Stimulated activated CD4-positive, alpha-beta T cell treated with anti-CD3 and anti-CD28 coated beads, Interleukin-2, amount 100 ng/mL, for 4 hours (primary cell): ENCODE data around the gene COL4A1.

Source experiments
- DNase-seq: peaks from one replicate; pipeline ENCODE4 v3.0.0-alpha.2; 2020; ENCODE audit warnings: low read depth

COL4A1 gene

GRCh38 chr13:110291286-110291685 is 15.7 kb downstream of the COL4A1 start:
- no peak for DNase-seq

DNA sequence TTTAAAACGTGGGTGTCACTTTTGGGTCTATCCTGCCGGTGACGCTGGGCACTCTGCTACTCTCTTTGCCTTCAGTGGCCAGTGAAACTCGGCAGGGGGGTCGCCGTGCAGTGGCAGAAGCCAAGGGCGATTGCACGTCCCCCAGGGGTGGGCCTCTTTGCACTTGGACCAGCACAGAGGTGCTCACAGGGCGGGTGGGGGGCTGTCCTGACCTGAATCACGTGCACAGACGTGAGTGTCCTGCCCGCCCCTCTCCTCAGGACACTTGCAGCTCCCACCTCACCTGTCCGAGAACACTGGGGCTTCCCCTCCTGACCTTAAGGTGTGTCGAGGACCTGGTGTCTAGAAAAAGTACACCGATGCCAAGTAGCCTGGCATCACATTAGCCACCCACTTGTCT is 16.1 kb downstream of the COL4A1 start:
- DNase-seq, result no peak

DNA sequence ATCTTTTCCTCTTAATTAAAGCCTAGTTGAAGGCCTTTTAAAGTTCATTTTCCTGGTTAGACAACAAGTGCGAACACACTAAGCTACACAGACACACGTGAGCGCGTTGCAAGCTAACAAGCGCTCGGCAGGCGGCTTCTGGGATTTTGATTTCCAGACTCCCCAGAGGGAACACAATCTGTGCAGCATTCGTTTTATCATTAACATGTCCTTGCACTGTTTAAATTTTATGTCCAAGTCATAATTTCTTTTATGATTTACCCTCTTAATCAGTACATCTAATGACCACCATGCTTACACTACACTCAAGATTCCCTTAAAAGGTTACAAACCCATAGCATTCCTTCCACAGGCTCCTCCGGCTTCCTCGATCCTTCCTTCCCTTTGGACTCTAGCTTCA is 16.8 kb downstream of the COL4A1 start:
- no peak for DNase-seq

- DNase-seq, result no peak
Observed at GRCh38 chr13:110289661-110290060, 17.3 kb downstream of the COL4A1 start.

GRCh38 chr13:110289174-110289573 is 17.8 kb downstream of the COL4A1 start:
- no peak for DNase-seq

DNA sequence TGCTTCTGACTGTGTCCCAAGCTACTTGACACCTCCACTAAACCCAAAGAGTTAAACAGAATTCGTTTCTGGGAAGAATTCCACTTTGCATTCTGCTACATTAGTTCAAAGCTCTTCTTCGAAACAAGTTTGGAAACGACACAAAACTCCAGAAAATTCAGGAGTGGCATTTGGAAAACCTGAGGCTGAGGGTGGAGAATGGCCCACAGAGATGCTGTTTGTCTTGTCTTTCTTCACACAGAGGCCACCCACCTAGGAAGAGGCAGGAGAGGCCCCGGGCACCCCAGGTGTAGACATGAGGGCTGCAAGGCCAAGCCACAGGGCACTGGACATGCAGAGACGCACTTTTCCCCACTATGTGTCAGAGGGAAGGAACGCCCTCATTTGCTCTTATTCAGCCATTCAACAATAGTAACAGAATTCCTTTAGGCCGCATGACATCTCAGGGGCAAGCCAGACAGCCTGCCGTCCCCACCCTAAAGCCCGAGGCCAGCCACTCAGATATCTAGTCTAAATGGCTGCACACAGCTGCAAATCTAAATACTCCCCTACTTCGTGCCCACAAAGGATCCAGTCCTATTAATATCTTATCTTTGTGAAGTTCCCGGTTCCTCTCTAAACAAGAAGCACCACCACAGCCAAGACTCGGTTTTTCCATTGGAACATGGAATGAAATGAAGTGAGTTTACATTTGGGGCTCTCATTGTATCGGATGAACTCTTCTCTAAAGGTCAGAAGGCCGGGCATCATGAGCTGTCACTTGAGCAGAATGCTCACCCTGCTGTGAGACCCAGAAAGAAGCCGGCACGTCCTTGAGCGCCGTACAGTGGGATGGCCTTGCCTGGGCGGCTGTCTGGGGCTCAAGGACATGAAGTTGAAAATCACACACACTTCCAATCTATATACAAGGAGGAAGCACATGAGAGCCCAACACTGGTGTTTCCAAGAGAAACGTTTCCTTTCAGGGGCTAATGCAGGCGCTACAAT is 19.8 kb downstream of the COL4A1 start:
- no peak for DNase-seq

- no peak for DNase-seq
Observed at GRCh38 chr13:110285991-110286832, 20.7 kb downstream of the COL4A1 start.

- DNase-seq, result no peak
Observed at GRCh38 chr13:110284779-110285484, 22.0 kb downstream of the COL4A1 start.

DNA sequence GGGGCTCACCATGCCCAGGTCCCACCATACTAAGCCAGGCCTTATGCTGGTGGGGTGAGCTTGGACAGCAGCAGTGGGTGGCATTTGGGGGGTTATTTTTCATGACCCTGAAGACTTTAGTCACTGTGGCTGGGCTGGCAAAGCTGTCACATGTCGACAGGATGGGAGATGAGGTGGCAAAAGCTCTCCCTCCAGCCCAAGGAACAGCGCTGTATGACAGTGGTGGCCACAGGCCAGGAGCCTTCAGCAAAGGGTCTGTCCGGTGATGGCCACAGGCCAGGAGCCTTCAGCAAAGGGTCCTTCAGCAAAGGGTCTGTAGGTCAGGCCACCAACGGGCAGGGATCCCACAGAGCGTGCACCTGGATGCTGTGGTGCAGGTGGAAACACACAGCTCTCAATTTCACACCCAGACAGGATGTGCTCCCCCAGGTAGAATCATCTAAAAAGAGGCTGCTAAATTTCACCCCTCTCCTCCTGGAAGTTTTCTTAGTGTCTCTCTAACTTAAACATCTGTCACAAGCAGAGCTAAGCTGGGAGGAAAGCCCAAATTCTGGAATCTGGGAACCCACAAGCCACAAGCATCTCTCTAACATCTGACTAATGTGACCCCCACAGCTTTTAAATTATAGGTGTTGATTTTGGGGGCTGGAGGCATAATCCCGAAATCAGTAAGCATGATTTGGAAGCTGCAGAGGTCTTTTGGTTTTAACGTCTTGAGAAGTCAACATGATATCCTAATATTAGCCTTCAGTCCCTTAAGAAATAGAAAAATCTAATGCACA is 23.0 kb downstream of the COL4A1 start:
- DNase-seq, result no peak

DNA sequence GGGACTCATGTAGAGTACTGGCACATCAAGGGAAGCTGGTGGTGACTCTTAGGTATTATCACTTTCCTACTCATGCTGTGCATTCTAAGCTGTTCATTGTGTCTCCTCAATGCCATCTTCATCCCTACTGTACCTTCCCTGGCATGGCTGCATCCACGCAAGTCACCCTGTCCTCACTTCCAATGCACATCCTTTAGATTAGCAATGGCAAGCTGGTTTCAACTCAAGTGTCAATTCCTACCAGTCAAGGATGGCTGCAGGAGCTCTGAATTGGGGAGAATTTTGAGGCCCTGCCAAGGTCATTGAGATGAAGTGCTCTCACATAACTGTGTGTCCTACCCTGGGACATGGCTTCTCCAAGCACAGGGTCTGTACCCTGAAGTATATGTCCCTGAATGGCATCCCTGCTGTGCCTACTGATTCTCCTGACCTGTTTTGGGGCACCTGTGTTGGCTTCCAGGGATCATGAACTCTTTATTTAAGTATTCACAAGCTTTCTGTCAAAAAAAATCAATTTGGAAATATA is 24.6 kb downstream of the COL4A1 start:
- DNase-seq, result no peak

DNA sequence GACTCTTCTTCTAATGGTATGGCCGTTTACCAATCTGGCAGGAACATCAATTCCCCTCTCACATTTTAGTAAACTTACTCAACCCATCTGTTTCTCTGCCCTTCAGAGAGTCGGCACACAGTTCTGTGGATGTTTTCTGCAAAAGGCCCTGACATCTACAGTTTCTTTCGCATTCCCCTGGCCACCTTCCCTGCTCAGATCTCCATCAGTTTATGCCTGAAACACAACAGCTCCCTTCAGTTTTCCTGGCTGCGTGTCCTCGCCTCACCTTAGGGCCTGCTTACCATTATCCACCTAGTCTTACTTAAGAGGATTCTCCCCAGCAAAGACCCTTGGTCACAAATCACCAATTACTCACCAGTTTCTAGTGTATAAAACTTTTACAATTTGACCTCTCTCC is 25.2 kb downstream of the COL4A1 start:
- DNase-seq, result no peak

- DNase-seq, result no peak
Observed at GRCh38 chr13:110280985-110281688, 25.8 kb downstream of the COL4A1 start.

DNA sequence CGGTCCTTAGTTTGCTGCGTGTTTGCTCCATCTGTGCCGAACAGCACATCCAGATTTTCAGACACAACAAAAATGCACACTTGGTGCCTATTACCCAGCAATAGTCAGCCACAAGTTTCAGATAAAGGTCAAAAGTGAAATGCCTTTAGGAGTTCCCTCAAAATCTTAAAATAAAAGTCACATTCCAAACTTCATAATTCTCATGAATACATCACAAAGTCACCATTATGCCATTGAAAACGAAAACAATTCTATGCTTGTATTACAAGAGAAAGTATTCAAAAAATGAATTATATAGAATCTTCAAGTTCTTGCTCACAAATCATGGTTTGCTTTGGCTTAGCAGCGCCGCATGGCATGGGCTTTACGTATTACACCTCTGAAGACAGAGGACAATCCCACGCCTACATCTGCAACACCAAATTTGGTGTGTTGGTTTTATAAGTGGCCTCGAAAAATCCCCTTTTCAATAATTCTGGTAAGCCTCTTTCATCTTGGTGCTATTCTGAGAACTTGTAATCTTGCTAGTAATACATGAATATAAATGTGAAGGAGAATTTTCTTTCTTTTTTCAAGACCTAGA is 26.6 kb downstream of the COL4A1 start:
- DNase-seq, result no peak

GRCh38 chr13:110279684-110280083 is 27.3 kb downstream of the COL4A1 start:
- no peak for DNase-seq

- no peak for DNase-seq
Observed at GRCh38 chr13:110278859-110279258, 28.1 kb downstream of the COL4A1 start.

DNA sequence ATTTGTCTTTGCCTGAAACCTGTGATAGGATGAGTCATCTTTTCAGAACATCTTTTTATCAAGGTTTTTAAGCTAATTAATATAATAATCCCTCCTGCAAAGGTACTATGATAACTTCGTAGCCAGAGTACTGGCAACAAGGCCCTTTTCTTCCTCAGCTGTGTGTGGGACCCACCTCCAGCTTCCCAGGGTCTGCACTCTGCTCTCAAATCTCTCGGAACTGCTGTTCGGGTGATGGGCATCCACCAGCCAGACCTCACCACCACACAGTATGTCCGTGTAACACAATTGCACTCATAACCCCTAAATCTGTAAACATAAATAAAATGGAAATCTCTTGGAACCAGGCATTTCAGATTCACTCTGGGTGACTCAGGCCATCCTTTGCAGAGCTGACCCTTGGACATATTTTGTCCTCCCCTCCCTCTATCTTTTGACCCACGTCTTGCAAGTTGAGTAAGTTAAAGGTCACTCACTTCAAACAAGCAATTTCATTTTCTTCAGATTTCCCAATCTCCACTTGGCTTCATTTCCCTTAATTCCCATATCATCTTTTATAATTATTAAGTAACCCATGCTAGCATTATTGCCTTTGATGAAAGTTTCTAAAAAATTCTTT is 29.5 kb downstream of the COL4A1 start:
- no peak for DNase-seq

GRCh38 chr13:110276553-110276950 is 30.4 kb downstream of the COL4A1 start:
- DNase-seq, result no peak

- no peak for DNase-seq
Observed at GRCh38 chr13:110275931-110276552, 30.9 kb downstream of the COL4A1 start.

GRCh38 chr13:110274687-110275086 is 32.3 kb downstream of the COL4A1 start:
- no peak for DNase-seq
